ENCODE results near the gene WNT8A. TPM values are rescaled to one million over a fixed set of nuclear protein-coding genes. Genes with fewer than 3 reads are reported as not detected.

Gene WNT8A
- polyA plus RNA-seq, 1 donor from 2014 or later = 0.26 TPM

- Histone ChIP-seq H2AFZ (ENCODE audit: low read depth, low read length) (no peak overlapping the region), H3K27me3 (ENCODE audit: insufficient read depth, low read depth, low read length) (no peaks in the 10 kb centered on the region), H3K9me3 (ENCODE audit: low read length) (no peaks in the 10 kb centered on the region), H3K9me2 (ENCODE audit: insufficient read depth, low read length) (no peaks in the 10 kb centered on the region), H3K4me2 (ENCODE audit: low read length) (no peak overlapping the region), H4K20me1 (ENCODE audit: insufficient read depth) (no peaks in the 10 kb centered on the region), H3K36me3 (ENCODE audit: insufficient read depth, low read length) (no peaks in the 10 kb centered on the region), H3K27ac (ENCODE audit: low read length) (no peak overlapping the region), H3F3A (ENCODE audit: insufficient read depth, low read length, poor library complexity, severe bottlenecking) (no peaks in the 10 kb centered on the region), H3K9ac (ENCODE audit: low read length) (peak overlapping the region; percentile 23), H3K4me3 (ENCODE audit: low read length) (peak overlapping the region; percentile 53), H3K79me2 (replicated peaks; ENCODE audit: insufficient read depth, low read length) (no peaks in the 10 kb centered on the region)
- TF ChIP-seq CTCF (IDR thresholded peaks at IDR 0.05; ENCODE audit: poor library complexity, severe bottlenecking) (no peak), REST (IDR thresholded peaks at IDR 0.05; ENCODE audit: borderline replicate concordance) (no peak), RAD21 (conservative IDR thresholded peaks at IDR 0.05) (no peak), SMC3 (conservative IDR thresholded peaks at IDR 0.05; ENCODE audit: poor library complexity) (no peak), POLR2AphosphoS5 (IDR thresholded peaks at IDR 0.05) (no peak), MXI1 (conservative IDR thresholded peaks at IDR 0.05; ENCODE audit: poor library complexity, severe bottlenecking) (no peak), EZH2 (IDR thresholded peaks at IDR 0.05; ENCODE audit: borderline replicate concordance, insufficient read depth, low read length, poor library complexity, severe bottlenecking) (no peak), EP300 (conservative IDR thresholded peaks at IDR 0.05; ENCODE audit: poor library complexity, severe bottlenecking) (no peak), TAF1 (IDR thresholded peaks at IDR 0.05; ENCODE audit: low read depth) (no peak)
Observed at GRCh38 chr5:138054847-138055558, 28.8 kb upstream of the WNT8A start.

GRCh38 chr5:138064526-138064925 lies 19.3 kb upstream of the WNT8A start:
- peak overlapping the region; percentile 27 for H3K4me2 ChIP-seq (ENCODE audit: low read length)
- no peaks in the 10 kb centered on the region for H3K27me3 ChIP-seq (ENCODE audit: insufficient read depth, low read depth, low read length)
- H4K20me1 ChIP-seq (ENCODE audit: insufficient read depth) = no peaks in the 10 kb centered on the region
- no peaks in the 10 kb centered on the region for H3K9me2 ChIP-seq (ENCODE audit: insufficient read depth, low read length)
- no peaks in the 10 kb centered on the region for H3K79me2 ChIP-seq (replicated peaks; ENCODE audit: insufficient read depth, low read length)
- no peak overlapping the region for H3K4me3 ChIP-seq (ENCODE audit: low read length)
- H3K9me3 ChIP-seq (ENCODE audit: low read length) = no peaks in the 10 kb centered on the region
- no peak overlapping the region for H3K9ac ChIP-seq (ENCODE audit: low read length)
- H3K27ac ChIP-seq (ENCODE audit: low read length) = no peak overlapping the region
- no peak overlapping the region for H2AFZ ChIP-seq (ENCODE audit: low read depth, low read length)
- H3K36me3 ChIP-seq (ENCODE audit: insufficient read depth, low read length) = no peaks in the 10 kb centered on the region
- TF ChIP-seq REST (IDR thresholded peaks at IDR 0.05; ENCODE audit: borderline replicate concordance) (no peak), MXI1 (conservative IDR thresholded peaks at IDR 0.05; ENCODE audit: poor library complexity, severe bottlenecking) (no peak), EP300 (conservative IDR thresholded peaks at IDR 0.05; ENCODE audit: poor library complexity, severe bottlenecking) (no peak), CTCF (IDR thresholded peaks at IDR 0.05; ENCODE audit: poor library complexity, severe bottlenecking) (no peak), EZH2 (IDR thresholded peaks at IDR 0.05; ENCODE audit: borderline replicate concordance, insufficient read depth, low read length, poor library complexity, severe bottlenecking) (no peak), SMC3 (conservative IDR thresholded peaks at IDR 0.05; ENCODE audit: poor library complexity) (no peak), RAD21 (conservative IDR thresholded peaks at IDR 0.05) (no peak)
- no peaks in the 10 kb centered on the region for H3F3A ChIP-seq (ENCODE audit: insufficient read depth, low read length, poor library complexity, severe bottlenecking)

Measured in neural cell (in vitro differentiated cells).